ENCODE measurements around the gene COL18A1.

The COL18A1 gene

DNA sequence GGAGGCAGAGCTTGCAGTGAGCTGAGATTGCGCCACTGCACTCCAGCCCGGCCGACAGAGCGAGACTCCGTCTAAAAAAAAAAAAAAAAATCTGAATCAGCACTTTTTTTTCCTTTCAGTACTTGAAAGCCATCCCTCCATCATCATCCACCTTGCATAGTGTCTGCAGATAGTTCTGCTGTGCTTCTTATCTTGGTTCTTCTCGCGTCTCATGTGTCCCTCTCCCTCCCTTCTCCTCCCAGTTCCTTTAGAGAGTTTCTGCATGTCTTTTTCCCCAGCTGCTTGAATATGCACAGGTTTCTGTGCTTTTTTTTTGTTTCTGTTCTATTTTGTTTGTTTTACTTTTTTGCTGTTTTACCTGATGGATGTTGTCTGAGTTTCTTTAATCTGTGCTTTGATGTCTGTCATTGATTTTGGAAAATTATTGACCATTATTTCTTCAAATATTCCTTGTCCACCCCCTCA, 3.9 kb upstream of the COL18A1 start:
- H3K4me3 Mint-ChIP-seq = no peak overlapping the region
- peaks cover 19% of the 10 kb centered on the region for H3K27me3 Mint-ChIP-seq
- peaks cover 8% of the 10 kb centered on the region for H3K9me3 Mint-ChIP-seq
- H3K4me1 Mint-ChIP-seq = peaks cover 10% of the 10 kb centered on the region
- peak overlapping the region; percentile 88 for H3K27ac Mint-ChIP-seq
- peaks cover 6% of the 10 kb centered on the region for H3K36me3 Mint-ChIP-seq

DNA sequence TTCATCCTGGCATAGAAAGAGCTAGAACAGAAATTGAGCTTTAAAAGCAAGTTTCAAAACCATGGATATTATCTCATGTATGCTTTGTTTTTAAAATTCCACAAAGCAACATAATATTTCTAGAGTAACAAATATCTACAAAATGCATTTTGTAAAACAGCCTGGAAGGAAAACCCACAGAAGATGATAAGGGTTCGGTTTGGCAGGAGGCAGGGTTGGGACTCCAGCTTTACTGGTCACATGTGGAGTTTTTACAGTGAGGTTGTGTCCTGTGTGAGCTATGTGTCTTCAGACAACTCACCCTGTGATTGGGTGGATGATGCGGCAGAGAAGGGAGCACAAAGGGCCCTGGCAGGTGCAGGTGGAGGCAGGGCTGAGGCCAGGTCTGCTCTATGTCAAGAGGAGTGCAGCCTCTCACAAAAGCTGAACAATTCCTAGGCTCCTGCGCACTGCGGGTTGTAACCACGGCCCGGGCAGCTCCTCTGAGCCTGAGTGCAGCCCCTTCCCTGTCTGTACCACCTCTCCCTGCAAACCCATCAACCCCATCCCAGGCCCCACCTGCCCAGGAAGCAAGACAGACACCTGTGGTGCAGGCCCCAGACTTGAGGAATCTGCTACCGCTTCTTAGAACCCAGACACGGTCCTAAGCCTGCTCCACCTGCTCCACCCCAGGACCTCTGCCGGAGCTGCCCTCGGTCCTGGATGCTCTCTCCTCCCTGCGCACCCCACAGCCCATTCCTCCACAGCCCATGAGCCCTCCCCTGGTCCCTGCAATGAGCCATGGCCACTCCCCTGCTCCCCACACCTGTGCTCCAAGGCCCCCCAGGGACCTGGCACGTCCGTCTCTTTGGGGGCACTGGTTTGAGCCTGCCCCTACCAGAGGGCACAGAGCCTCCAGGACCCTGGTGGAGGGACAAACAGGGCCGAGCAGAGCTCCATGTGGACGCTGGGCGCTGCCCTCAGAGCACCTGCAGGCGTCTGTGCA, 2.8 kb upstream of the COL18A1 start:
- Mint-ChIP-seq H3K36me3 (peaks cover 6% of the 10 kb centered on the region), H3K4me3 (no peak overlapping the region), H3K9me3 (peaks cover 8% of the 10 kb centered on the region), H3K27ac (peak overlapping the region; percentile 23), H3K4me1 (peaks cover 16% of the 10 kb centered on the region), H3K27me3 (peaks cover 25% of the 10 kb centered on the region)

DNA sequence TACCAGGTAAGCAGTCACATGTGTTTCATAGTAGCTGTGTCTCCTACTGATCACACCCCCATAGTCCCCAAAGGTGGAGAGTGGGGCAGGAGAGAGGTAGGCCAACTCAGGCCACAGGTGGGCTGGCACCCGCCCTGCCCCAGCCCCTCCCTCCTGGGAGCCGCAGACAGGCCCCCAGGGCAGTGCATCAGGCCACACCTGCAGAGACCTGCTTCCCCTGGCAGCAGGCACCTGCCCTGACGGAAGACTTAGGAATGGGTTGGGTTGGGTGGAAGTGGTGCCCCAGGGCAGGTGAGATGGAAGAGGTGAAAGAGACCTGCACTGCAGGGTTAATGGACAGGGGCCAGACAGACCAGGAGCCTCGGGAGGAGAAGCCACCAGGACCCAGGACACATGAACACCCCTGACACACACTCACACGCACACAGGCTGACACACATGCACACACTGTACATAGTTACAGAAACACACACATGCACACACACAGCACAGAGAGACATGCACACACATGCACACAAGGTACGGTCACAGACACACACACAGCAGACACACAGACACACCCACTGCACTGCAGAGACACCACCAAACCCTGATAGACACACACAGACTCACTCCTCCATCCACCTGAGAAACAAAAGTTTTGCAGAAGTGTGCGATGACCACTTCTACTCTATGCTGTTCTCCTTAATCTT, 1.7 kb upstream of the COL18A1 start:
- peaks cover 25% of the 10 kb centered on the region for H3K27me3 Mint-ChIP-seq
- H3K9me3 Mint-ChIP-seq = peaks cover 8% of the 10 kb centered on the region
- peak overlapping the region; percentile 88 for H3K4me3 Mint-ChIP-seq
- H3K27ac Mint-ChIP-seq = peak overlapping the region; percentile 74
- peaks cover 6% of the 10 kb centered on the region for H3K36me3 Mint-ChIP-seq
- peaks cover 16% of the 10 kb centered on the region for H3K4me1 Mint-ChIP-seq

DNA sequence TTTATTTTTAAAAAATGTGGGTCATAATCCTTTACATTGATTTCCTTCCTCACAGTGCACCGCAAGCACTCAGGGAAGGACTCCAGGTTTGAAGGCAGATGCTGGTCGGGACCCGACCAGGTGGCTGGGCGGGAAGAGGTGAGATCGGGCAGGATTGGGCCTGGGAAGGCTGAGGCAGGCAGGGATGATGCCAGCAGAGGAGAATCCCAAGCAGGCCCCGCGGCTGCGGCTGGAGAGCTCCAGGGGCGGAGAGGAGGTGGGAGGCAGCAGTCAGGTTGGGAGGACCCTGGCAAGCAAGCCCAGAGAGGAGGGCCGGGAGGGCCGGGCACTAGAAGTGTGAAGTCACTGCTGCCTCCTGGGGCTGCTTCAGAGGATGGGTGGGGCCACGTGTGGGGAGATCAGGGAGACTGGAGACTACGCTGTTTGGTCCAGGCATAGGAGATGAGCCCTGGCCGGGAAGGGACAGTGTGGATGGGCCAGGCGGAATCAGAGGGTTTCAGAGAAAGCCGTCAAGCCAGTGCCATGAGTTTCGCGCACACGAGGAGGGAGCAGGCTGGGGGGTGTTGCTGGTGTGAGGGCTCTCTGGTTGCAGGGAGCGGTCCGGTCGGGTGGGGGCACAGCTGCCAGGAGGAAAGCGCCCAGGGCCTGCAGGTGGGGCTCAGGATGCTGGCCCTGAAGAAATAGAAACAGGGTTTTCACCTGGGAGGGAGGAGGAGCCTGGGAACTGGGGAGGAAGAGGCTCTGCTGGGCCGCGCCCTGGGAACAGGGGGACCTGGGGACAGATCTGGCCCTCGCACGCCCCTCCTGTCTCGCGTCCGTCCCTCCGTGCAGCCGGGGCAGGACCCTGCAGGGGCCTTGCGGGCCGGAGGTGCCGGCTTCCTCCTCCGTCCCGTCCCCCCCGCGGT, 888 bp upstream of the COL18A1 start:
- Mint-ChIP-seq H3K27ac (peak overlapping the region; percentile 92), H3K4me3 (peak overlapping the region; percentile 88), H3K36me3 (peaks cover 6% of the 10 kb centered on the region), H3K27me3 (peaks cover 24% of the 10 kb centered on the region), H3K9me3 (peaks cover 8% of the 10 kb centered on the region), H3K4me1 (peaks cover 16% of the 10 kb centered on the region)

DNA sequence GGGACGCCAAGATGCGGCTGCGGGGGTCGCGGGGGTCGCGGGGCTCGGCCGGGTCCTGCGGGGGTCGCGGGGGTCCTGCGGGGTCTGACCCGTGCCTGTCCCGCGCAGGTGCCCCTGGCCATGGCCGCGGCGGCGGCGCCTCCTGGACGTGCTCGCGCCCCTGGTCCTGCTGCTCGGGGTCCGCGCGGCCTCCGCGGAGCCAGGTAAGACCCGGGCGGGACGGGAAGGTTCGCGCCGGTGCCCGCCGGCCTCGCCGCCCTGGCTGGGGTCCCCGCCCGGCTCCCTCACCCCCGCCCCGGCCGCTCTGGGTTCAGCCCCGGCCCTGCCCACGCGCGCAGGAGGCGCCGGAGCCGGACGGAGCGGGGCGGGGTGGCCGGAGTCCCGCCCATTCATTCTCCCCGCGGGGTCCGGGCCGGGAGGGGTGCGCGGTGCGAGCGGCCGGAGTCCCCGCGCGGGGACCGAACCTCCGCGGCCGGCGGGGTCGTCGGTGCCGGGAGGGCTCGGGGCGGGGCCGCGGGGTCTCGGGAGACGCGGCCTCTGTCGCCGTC, 380 bp downstream of the COL18A1 start:
- Mint-ChIP-seq H3K27me3 (peaks cover 23% of the 10 kb centered on the region), H3K4me1 (peaks cover 16% of the 10 kb centered on the region), H3K27ac (no peak overlapping the region), H3K9me3 (peaks cover 8% of the 10 kb centered on the region), H3K36me3 (peaks cover 6% of the 10 kb centered on the region), H3K4me3 (no peak overlapping the region)

DNA sequence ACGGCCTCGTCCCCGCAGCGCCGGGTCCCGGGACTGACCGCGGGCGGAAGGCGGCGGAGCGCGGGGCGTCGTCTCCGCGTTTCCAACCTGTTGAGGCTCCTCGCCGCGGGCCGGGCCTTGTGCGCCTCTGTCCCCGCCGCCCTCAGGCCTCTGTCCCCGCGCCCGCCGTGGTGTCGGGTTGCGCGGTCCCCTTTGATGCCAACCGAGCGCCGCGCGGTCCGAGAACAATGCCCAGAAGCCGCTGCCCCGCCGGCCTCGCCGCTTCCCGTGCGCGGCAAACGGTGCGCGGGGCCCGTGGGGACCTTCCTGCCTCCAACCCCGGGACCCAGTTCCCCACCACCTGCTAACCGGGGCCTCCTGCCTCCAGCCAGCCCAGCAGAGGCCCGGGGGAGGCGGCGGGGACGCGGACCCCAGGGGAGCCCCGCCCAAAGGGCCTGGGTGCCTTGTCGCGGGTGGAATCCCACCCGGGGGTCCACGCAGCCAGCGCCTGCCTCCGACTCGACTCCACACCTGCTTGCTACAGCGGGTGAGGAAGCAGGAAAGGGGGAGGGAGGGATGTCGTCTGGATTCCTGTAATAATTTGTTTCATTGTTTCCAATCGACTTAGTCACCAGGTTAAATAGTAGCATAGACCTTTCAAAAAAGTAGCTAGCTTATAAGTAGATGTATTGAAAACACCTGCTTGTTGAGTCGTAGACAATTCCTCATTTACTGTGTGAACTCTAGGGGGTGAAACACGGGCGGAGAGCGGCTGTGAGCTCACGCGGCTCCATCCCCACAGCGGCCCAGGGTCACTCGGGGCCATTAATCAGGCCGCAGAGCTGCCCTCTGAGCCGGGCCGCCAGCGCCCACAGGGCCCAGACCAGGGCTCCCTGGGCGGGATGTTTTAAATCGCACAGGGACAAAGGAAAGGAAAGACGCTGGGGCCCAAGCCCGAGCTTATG, 1.1 kb downstream of the COL18A1 start:
- Mint-ChIP-seq H3K27me3 (peaks cover 23% of the 10 kb centered on the region), H3K9me3 (peaks cover 6% of the 10 kb centered on the region), H3K36me3 (peaks cover 5% of the 10 kb centered on the region), H3K4me3 (peak overlapping the region; percentile 77), H3K27ac (peak overlapping the region; percentile 74), H3K4me1 (peaks cover 16% of the 10 kb centered on the region)

DNA sequence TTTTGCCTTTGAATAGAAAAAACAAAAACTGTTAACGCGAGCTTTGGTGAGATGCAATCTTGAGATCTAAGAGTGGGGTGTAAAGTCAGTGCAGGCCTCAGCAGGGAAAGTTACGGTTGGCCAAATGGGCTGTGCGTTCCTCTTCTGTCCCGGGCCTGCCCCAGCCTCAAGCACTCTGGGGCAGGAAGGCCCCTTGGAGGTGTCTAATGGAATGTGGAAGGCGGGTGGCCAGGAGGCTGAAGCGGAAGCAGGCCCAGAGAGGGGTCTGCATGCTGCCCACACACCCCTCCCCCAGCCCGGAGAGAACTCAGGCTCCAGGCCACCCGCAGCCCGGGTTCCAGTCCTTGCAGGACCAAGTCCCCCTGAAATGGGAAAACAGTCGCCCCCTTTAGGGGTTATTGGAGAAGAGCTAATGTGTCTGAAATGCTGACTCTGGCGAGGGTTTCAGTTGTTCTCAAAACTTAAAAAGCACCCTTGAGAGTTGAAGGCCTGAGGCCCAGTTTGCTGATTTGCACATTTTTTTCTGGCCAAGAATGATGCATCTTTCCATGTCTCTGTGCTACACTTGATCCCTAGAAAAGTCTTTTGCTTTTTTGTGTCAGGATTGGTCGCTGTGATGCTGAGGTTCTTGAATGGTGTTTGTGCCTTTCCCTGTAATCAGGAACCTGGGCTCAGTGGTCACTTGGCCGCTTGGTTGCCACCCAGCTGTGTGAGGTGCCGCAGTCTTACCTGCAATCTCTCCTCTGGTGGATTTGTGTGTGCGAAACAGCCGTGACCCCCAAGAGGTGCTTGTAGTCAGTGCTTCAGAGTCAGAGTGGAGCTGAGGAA, 2.0 kb downstream of the COL18A1 start:
- Mint-ChIP-seq H3K36me3 (no peaks in the 10 kb centered on the region), H3K4me3 (peak overlapping the region; percentile 77), H3K4me1 (peaks cover 16% of the 10 kb centered on the region), H3K9me3 (no peaks in the 10 kb centered on the region), H3K27ac (peak overlapping the region; percentile 35), H3K27me3 (peaks cover 16% of the 10 kb centered on the region)

DNA sequence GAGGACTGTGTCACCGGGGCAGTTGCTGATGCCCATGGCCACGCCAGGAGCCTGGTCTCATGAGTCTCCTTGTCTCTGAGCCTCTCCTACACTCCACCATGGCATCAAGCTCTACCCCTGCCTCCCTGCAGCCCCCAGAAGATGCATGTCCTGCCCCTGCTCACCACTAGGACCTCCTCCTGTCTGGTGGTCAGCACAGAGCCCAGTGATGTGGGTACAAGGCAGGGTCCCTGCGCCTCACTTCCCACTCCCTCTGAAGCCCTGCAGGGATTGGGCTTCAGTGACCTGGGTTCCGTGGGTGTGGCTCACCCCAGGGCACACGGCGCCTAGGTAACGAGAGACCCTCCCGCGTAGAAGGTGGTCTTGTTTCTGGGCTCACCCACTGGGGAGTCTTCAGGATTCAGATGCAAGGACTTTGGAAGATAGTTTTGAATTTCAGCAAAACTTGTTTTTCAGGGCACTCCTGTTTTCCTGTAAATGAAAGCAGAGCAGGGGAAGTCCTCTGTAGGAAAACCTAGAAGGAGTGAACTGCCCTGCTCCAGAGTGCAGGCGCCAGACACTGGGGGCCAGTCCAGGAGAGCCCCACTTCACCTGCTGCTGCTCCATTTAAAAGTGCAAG, 2.8 kb downstream of the COL18A1 start:
- peaks cover 14% of the 10 kb centered on the region for H3K27me3 Mint-ChIP-seq
- peaks cover 16% of the 10 kb centered on the region for H3K4me1 Mint-ChIP-seq
- no peak overlapping the region for H3K27ac Mint-ChIP-seq
- H3K9me3 Mint-ChIP-seq = no peaks in the 10 kb centered on the region
- H3K4me3 Mint-ChIP-seq = no peak overlapping the region
- no peaks in the 10 kb centered on the region for H3K36me3 Mint-ChIP-seq

DNA sequence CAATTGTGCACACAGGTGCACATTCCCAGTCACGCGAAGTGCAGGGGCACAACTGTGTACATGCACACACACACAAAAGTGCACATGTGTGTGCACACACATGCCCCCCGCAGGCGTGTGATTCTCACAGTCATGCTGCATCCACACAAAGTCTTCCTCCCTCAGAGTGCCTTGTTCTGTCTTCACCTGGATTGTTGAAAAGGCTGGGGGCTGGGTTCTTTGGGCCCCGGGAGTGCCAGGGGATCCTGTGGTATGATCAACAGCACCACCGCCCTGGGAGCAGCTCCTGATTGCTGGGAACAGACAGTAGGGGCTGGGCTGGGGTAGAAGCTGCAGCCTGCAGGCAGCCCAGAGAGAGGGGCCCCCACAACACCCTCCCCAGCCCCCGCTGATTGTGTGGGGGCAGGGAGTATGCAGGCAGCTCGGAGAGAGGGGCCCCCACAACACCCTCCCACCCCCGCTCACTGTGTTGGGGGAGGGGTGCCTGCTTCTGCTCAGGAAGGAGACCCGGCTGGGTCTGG, 3.4 kb downstream of the COL18A1 start:
- no peaks in the 10 kb centered on the region for H3K36me3 Mint-ChIP-seq
- no peaks in the 10 kb centered on the region for H3K9me3 Mint-ChIP-seq
- H3K27me3 Mint-ChIP-seq = peaks cover 12% of the 10 kb centered on the region
- no peak overlapping the region for H3K4me3 Mint-ChIP-seq
- peaks cover 15% of the 10 kb centered on the region for H3K4me1 Mint-ChIP-seq
- no peak overlapping the region for H3K27ac Mint-ChIP-seq

DNA sequence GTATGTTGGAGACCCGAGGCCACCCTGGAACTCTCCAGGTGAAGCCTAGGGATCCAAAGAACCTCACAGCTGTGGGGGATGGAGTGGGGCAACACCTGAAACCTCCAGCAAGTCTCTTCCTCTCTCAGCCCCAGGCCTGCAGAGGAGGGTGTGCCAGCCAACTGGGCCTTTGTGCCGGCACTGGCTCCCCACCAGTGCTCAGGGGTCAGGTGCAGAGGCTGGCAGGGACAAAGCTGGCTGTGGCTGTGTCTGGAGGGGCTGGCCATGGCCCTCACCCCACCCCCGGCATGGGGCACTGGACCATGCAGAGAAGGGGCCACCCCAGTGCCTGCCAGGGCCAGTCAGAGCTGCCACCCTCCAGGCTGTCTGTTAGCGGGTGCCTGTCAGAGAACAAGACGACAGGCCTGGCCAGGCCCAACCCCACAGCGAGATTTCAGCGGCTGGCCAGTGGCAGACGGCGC, 3.9 kb downstream of the COL18A1 start:
- H3K36me3 Mint-ChIP-seq = no peaks in the 10 kb centered on the region
- H3K27ac Mint-ChIP-seq = no peak overlapping the region
- H3K4me3 Mint-ChIP-seq = no peak overlapping the region
- H3K27me3 Mint-ChIP-seq = peaks cover 9% of the 10 kb centered on the region
- no peaks in the 10 kb centered on the region for H3K9me3 Mint-ChIP-seq
- peaks cover 10% of the 10 kb centered on the region for H3K4me1 Mint-ChIP-seq

DNA sequence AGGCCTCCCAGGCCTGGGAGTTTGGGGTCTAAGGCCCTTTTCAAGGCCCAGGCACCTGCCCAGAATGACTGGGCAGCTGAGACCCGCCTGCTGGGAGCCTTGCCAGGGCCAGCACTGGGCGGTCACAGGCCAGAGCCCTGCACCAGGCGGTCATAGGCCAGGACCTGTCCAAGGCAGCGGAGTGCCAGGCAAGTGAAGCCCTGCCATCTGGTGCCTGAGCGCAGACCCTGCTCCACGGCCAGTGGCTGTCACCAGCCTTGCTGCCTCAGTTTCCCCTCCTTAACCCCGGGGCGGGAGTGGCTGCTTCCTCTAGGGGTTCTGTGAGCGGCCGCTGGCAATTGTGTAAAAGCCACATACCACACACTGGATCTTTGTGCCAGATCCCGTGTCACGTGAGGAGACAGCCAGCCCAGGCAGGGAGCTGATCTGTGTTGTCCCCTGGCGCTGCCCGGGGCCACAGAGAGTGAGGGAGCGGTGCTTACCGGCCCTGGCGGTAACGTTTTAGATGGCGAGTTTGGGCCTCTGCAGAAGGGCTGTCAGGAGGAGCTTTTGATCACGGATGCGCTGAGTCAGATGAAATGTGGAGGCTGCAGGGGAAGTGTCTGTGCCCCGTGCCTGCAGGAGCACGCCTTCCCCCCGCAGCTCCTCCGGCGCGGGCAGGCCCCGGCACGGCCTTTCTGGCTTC, 4.6 kb downstream of the COL18A1 start:
- Mint-ChIP-seq H3K4me1 (peaks cover 6% of the 10 kb centered on the region), H3K27me3 (peaks cover 6% of the 10 kb centered on the region), H3K9me3 (no peaks in the 10 kb centered on the region), H3K36me3 (no peaks in the 10 kb centered on the region), H3K4me3 (no peak overlapping the region), H3K27ac (no peak overlapping the region)

DNA sequence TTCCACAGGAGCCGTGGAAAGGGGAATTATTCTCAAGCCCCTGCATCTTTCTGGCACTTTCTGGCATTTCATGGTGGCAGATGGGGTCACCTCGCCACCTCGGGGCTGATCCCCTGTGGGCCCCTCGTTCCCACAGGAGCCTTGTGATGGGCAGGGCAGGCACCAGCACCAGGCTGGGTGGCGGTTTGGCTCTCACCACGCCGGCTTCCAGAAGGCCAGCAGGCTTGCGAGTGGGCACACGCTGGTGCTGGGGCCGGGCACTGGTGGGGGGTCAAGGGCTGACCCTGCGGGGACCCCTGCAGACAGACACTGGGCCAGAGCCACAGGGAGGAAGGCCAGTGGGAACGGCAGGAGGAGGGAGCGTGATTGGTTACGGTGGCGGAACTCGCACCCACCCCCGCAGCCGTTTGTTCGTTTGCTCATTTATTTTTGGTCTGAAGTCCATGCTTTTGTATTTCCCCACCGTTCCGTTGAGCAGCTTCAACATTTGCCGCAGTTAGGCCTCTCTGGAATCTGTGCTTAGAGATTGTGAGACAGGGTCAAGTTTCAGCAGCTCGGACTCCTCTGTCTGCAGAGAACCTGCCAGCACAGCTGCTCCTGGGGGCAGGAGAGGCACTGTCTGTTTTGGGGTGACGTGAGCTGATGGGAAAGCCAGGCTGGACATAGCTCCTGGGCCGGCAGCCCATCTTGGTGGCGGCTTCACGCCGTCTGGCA, 5.3 kb downstream of the COL18A1 start:
- Mint-ChIP-seq H3K9me3 (no peaks in the 10 kb centered on the region), H3K4me1 (peaks cover 6% of the 10 kb centered on the region), H3K27ac (no peak overlapping the region), H3K27me3 (peaks cover 6% of the 10 kb centered on the region), H3K36me3 (no peaks in the 10 kb centered on the region), H3K4me3 (no peak overlapping the region)
